Spleen (tissue), 11 donors: ENCODE data around the gene RXRB. TPM values are rescaled to one million over a fixed set of nuclear protein-coding genes. Genes with fewer than 3 reads are reported as not detected.

Experiments
- DNase-seq: peaks from one replicate; pipeline ENCODE4 v3.0.0-alpha.2; 2020
- H3K27ac ChIP-seq, 8 donors: fragments of 200-600 bp; sonication (generic) in 7 of 8; 1 replicate in 4 of 8; 2 replicates in 4 of 8; pipeline versions ENCODE4 v1.5.0 to v1.8.0; 2016 to 2021; ENCODE audit warnings: inconsistent platforms in 4 of 8, mild to moderate bottlenecking in 4 of 8, moderate library complexity in 1 of 8
- H3K27me3 ChIP-seq, 7 donors: fragments of 200-600 bp; sonication (generic) in 6 of 7; replicated peaks in 1 of 7; 1 replicate in 4 of 7; 2 replicates in 3 of 7; pipeline versions ENCODE4 v1.5.0 to v1.8.0; 2016 to 2021; ENCODE audit warnings: inconsistent platforms in 3 of 7, mild to moderate bottlenecking in 1 of 7
- H3K36me3 ChIP-seq, 6 donors: fragments of 200-600 bp; sonication (generic) in 5 of 6; 1 replicate in 4 of 6; 2 replicates in 2 of 6; pipeline versions ENCODE4 v1.5.0 to v1.8.0; 2016 to 2021; ENCODE audit warnings: inconsistent platforms in 2 of 6
- H3K4me1 ChIP-seq, 6 donors: fragments of 200-600 bp; sonication (generic) in 5 of 6; 1 replicate in 3 of 6; 2 replicates in 3 of 6; pipeline versions ENCODE4 v1.5.0 to v1.8.0; 2016 to 2021; ENCODE audit warnings: inconsistent platforms in 3 of 6
- H3K4me3 ChIP-seq, 8 donors: fragments of 200-600 bp; sonication (generic) in 7 of 8; 1 replicate in 4 of 8; 2 replicates in 4 of 8; pipeline versions ENCODE4 v1.5.0 to v1.8.0; 2016 to 2021; ENCODE audit warnings: inconsistent platforms in 4 of 8, mild to moderate bottlenecking in 4 of 8, moderate library complexity in 2 of 8
- H3K9me3 ChIP-seq, 8 donors: fragments of 200-600 bp; sonication (generic) in 7 of 8; 1 replicate in 4 of 8; 2 replicates in 4 of 8; pipeline versions ENCODE4 v1.5.0 to v1.8.0; 2016 to 2021; ENCODE audit warnings: inconsistent platforms in 4 of 8
- POLR2A ChIP-seq, 3 donors: fragments of 450-650 bp; IDR thresholded peaks; one replicate each; pipeline ENCODE4 v1.5.1; 2017; ENCODE audit warnings: antibody characterized with exemption in 3 of 3, mild to moderate bottlenecking in 1 of 3
- POLR2AphosphoS5 ChIP-seq, 3 donors: sonication (generic); formaldehyde crosslinking; IDR thresholded peaks; one replicate each; pipeline ENCODE4 v1.5.1; 2017; ENCODE audit warnings: antibody characterized with exemption in 3 of 3
- WGBS, 5 donors: extraction: QIAGEN DNeasy Blood & Tissue Kit in 3 of 5; methylation state at CpG; one replicate each; pipeline versions ENCODE4 v1.1.5 to v1.1.7; 2013 to 2018; 5-methylcytosine and 5-hydroxymethylcytosine counted together
- intact Hi-C: fragments of 100-400 bp; cut with DNase I; formaldehyde crosslinking; loops from one replicate; pipeline ENCODE4 v1.15.0; 2023; ENCODE audit warnings: low total_unique reads
- polyA plus RNA-seq, 3 donors: library from polyadenylated mRNA; stranded (reverse); fragments of 200-250 nt; gene quantifications; one replicate each; pipeline ENCODE4 v1.2.1, GENCODE V29; 2013
- total RNA-seq, 7 donors: library from RNA; depleted of rRNA in 3 of 7; stranded (reverse); fragments of >200 nt in 3 of 7; fragmentation: NEBNext Ultra II Directional in 4 of 7; extraction: Animal tissue kit (Norgen Biotek cat#: 25700) in 4 of 7; gene quantifications; one replicate each; pipeline versions ENCODE4 v1.1.0 to v1.2.1, GENCODE V29; 2016 to 2021
- TF ChIP-seq, protein P1 (sequence below), 11 experiments: fragments of 200-600 bp in 7 of 11; fragments of 450-650 bp in 4 of 11; sonication (generic) in 4 of 11; IDR thresholded peaks in 8 of 11; conservative IDR thresholded peaks in 3 of 11; 1 replicate in 7 of 11; 2 replicates in 4 of 11; pipeline versions ENCODE4 v1.4.0 to v1.8.0; 2016 to 2021; ENCODE audit warnings: antibody characterized with exemption in 11 of 11, inconsistent platforms in 4 of 11, mild to moderate bottlenecking in 1 of 11
- donor health status: healthy with polysubstance abuse.
- donor health status: DM: no; HTN: no; CAD: no; lungs with moderate emphysema.
- donor health status: DM: no; HTN: no; CAD: no.
- donor health status: Bipolar disorder and iron deficiency.
- donor health status: healthy.
- donor health status: DM: no; HTN: no; CAD: no.
- donor health status: DM: yes; HTN: yes; CAD: no.

RXRB gene
- total and polyA plus RNA-seq, 10 donors, result 29.1 to 72.4 (median 53.6) TPM

GRCh38 chr6:33177552-33178446 is 22.7 kb downstream of the RXRB start:
- H3K9me3 ChIP-seq, result peaks cover 0 to 3% (median 0%) of the 10 kb centered on the region in 8 donors
- H3K4me3 ChIP-seq, result no peak overlapping the region
- TF ChIP-seq POLR2A (IDR thresholded peaks at IDR 0.05) (no peak), POLR2AphosphoS5 (IDR thresholded peaks at IDR 0.05) (no peak)
- TF ChIP-seq, protein P1, sequence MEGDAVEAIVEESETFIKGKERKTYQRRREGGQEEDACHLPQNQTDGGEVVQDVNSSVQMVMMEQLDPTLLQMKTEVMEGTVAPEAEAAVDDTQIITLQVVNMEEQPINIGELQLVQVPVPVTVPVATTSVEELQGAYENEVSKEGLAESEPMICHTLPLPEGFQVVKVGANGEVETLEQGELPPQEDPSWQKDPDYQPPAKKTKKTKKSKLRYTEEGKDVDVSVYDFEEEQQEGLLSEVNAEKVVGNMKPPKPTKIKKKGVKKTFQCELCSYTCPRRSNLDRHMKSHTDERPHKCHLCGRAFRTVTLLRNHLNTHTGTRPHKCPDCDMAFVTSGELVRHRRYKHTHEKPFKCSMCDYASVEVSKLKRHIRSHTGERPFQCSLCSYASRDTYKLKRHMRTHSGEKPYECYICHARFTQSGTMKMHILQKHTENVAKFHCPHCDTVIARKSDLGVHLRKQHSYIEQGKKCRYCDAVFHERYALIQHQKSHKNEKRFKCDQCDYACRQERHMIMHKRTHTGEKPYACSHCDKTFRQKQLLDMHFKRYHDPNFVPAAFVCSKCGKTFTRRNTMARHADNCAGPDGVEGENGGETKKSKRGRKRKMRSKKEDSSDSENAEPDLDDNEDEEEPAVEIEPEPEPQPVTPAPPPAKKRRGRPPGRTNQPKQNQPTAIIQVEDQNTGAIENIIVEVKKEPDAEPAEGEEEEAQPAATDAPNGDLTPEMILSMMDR (IDR thresholded peaks at IDR 0.05 in 8 of 11, conservative IDR thresholded peaks at IDR 0.05 in 3 of 11), result no peak
- peaks cover 0 to 4% (median 0%) of the 10 kb centered on the region in 7 donors for H3K27me3 ChIP-seq
- no peak for DNase-seq
- WGBS, 5 donors, result 83 to 90% (median 85%) methylated on average over 16 to 19 of the region's 19 CpGs
- intact Hi-C loops, result no loop called here
- H3K36me3 ChIP-seq, result no peaks in the 10 kb centered on the region
- H3K27ac ChIP-seq, result no peak overlapping the region
- peaks cover 0 to under 1% (median 0%) of the 10 kb centered on the region in 6 donors for H3K4me1 ChIP-seq

GRCh38 chr6:33176906-33177305 is 23.6 kb downstream of the RXRB start:
- no peaks in the 10 kb centered on the region for H3K9me3 ChIP-seq
- no peaks in the 10 kb centered on the region for H3K36me3 ChIP-seq
- H3K27ac ChIP-seq, result no peak overlapping the region
- TF ChIP-seq, protein P1 (IDR thresholded peaks at IDR 0.05 in 8 of 11, conservative IDR thresholded peaks at IDR 0.05 in 3 of 11), result no peak
- TF ChIP-seq POLR2A (IDR thresholded peaks at IDR 0.05) (no peak), POLR2AphosphoS5 (IDR thresholded peaks at IDR 0.05) (no peak)
- peaks cover 0 to 6% (median 0%) of the 10 kb centered on the region in 7 donors for H3K27me3 ChIP-seq
- 87 to 95% (median 89%) methylated on average over 7 of the region's 7 CpGs for WGBS, 5 donors
- no peaks in the 10 kb centered on the region for H3K4me1 ChIP-seq
- no peak overlapping the region for H3K4me3 ChIP-seq
- intact Hi-C loops, result no loop called here
- no peak for DNase-seq

DNA sequence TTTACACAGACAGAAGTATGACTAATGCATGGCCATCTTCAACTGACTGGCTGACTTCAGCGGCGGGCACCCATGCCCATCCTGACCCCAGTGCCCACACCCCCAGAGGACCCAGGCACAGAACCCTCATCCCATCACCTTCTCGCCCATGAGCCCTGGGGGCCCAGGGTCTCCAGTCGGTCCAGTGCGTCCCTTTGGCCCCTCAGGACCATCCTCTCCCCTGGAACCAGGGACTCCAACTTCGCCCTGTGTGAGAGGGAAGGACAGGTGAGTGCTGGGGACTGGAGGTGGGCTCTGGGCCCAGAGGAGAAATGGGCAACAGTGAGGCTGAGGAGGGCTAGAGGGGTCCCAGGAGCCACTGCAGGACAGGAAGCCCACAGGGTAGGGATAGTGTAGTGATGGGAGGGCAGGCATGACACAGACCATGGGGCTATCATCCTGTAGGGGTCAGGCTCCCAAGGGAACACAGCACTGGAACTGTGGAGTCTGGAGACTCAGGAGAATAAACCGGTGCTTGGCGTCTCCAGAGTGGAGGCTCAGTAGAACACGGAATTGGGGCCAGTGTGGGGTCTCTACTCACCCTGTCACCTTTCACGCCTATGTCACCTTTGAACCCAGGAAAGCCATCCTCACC is 24.9 kb downstream of the RXRB start:
- H3K4me3 ChIP-seq, result no peak overlapping the region
- H3K36me3 ChIP-seq, result no peaks in the 10 kb centered on the region
- TF ChIP-seq, protein P1 (IDR thresholded peaks at IDR 0.05 in 8 of 11, conservative IDR thresholded peaks at IDR 0.05 in 3 of 11), result no peak
- TF ChIP-seq POLR2AphosphoS5 (IDR thresholded peaks at IDR 0.05), result no peak
- no peak for TF ChIP-seq POLR2A (IDR thresholded peaks at IDR 0.05)
- no peak overlapping the region for H3K27ac ChIP-seq
- DNase-seq, result no peak
- 75 to 92% (median 86%) methylated on average over 7 to 10 of the region's 10 CpGs for WGBS, 5 donors
- intact Hi-C loops, result no loop called here
- no peaks in the 10 kb centered on the region for H3K4me1 ChIP-seq
- peaks cover 0 to 6% (median 0%) of the 10 kb centered on the region in 7 donors for H3K27me3 ChIP-seq
- H3K9me3 ChIP-seq, result no peaks in the 10 kb centered on the region

DNA sequence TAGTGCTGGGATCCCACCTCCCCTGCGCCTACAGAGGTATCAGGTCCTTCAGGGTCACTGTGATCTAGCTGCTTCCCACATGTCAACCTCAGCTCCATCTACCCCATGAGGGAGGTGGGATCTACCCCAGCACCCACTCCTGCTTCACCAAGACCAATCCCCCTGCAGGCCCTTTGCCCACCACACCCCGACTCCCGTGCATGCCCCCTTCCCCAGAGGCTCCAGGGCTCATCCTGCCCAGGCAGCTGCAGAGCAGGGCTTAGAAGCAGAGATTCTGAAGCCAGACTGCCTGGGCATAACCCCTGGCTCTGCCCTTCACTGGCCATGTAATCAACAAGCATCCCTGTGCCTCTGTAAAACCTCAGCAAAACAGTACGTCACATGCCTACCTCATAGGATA is 25.7 kb downstream of the RXRB start:
- H3K9me3 ChIP-seq, result no peaks in the 10 kb centered on the region
- TF ChIP-seq POLR2A (IDR thresholded peaks at IDR 0.05), result no peak
- TF ChIP-seq, protein P1 (IDR thresholded peaks at IDR 0.05 in 8 of 11, conservative IDR thresholded peaks at IDR 0.05 in 3 of 11), result no peak
- no peak for TF ChIP-seq POLR2AphosphoS5 (IDR thresholded peaks at IDR 0.05)
- no peaks in the 10 kb centered on the region for H3K36me3 ChIP-seq
- no peaks in the 10 kb centered on the region for H3K4me1 ChIP-seq
- WGBS, 5 donors, result 89 to 100% (median 93%) methylated on average over 4 of the region's 4 CpGs
- DNase-seq, result peak; percentile 66
- intact Hi-C loops, result no loop called here
- no peak overlapping the region for H3K27ac ChIP-seq
- H3K4me3 ChIP-seq, result no peak overlapping the region
- H3K27me3 ChIP-seq, result peaks cover 0 to 6% (median 0%) of the 10 kb centered on the region in 7 donors
